NCI-H69 (cell line): Measurements from ENCODE around the gene KCND1.

ENCODE experiments used
- DNase-seq: peaks from one replicate; lab custom pipeline; 2025; lab: John Stamatoyannopoulos, UW

Gene KCND1

GRCh38 chrX:48911412-48912182 lies 60.0 kb downstream of the KCND1 start, which contains the start of gene SLC35A2:
TSS of gene SLC35A2 (minus strand) at chrX:48911646. CDS start at chrX:48911636, 10 bp downstream.
- peak; percentile 91 for DNase-seq
